Astrocyte of the cerebellum (primary cell): ENCODE data around the gene P2RX1.

Experiments
- DNase-seq: peaks from one replicate; pipeline ENCODE4 v3.0.0-alpha.2; 2011; ENCODE audit warnings: low read depth
- H3K4me3 ChIP-seq: 2 replicates; pipeline ENCODE4 v1.5.1; 2011; ENCODE audit warnings: mild to moderate bottlenecking, low read depth, low read length, moderate library complexity
- in situ Hi-C: cut with HindIII; loops from 2 replicates; pipeline ENCODE4 v1.10.0; 2017; ENCODE audit warnings: low sequenced_read_pairs
- TF ChIP-seq, protein P1 (sequence below): IDR thresholded peaks from 2 replicates; pipeline ENCODE4 v1.5.1; 2012; ENCODE audit warnings: low read length, low read depth, moderate library complexity, mild to moderate bottlenecking; ENCODE audit errors: missing control alignments

P2RX1 gene

DNA sequence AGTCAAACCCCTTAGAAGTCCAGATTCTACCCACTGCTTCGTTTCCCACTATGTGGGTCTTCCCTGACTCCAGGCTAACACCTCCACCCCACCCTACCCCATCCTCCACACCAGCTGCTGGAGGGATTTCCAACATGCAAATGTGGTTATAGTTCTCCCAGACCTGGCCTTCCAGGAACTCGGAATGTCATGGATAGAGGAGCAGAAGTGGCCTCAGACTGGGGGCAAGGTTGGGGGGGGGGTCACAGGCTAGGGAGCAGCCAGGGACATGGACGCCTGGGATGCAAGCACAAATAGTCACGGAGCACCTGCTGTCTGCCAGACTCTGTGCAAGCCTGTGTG is 25.4 kb downstream of the P2RX1 start:
- in situ Hi-C loops: no loop called here
- DNase-seq: no peak
- H3K4me3 ChIP-seq: no peak overlapping the region

DNA sequence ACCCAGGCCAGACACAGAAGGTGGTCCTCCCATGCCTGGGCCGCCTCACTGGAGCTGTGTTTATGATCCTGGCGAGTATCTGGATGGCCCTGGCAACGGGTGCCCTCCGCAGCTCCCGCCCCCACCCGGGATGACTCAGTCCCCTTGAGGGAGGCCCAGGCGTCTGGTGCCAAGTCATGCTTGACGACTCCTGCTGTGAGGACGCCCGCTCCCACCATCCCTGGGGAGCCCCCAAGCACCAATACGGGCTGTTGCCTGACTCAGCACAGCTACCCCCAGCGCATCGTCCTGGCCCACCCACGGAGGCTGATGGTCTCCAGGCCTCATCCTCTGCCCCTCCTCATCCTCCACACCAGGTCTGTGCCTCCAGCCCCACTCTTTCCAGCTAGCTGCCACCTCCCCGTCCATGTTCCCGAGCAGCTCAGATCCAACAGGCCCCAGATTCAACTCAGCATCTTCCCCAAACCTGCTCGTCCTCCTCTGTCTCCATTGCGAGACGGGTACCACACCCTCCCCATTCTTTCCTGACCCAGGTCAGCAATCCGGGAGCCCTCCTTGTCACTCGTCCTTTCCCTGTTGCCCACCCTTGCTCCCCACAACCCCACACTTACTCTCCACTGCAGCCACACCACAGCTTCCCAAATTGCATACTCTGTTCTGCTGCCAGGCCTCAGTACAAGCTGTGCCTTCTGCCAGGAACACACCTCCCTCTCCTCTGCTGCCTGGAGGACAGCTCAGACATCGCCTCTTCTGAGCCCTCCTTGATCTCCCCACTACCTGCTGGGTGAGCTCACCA is 26.0 kb downstream of the P2RX1 start:
- no peak overlapping the region for H3K4me3 ChIP-seq
- TF ChIP-seq, protein P1, sequence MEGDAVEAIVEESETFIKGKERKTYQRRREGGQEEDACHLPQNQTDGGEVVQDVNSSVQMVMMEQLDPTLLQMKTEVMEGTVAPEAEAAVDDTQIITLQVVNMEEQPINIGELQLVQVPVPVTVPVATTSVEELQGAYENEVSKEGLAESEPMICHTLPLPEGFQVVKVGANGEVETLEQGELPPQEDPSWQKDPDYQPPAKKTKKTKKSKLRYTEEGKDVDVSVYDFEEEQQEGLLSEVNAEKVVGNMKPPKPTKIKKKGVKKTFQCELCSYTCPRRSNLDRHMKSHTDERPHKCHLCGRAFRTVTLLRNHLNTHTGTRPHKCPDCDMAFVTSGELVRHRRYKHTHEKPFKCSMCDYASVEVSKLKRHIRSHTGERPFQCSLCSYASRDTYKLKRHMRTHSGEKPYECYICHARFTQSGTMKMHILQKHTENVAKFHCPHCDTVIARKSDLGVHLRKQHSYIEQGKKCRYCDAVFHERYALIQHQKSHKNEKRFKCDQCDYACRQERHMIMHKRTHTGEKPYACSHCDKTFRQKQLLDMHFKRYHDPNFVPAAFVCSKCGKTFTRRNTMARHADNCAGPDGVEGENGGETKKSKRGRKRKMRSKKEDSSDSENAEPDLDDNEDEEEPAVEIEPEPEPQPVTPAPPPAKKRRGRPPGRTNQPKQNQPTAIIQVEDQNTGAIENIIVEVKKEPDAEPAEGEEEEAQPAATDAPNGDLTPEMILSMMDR: no peak
- DNase-seq: peak; percentile 38
- in situ Hi-C loops: no loop called here

More for the DNA sequence above, 25.4 kb downstream of the P2RX1 start:
- TF ChIP-seq, protein P1: no peak

GRCh38 chr17:3889325-3890012 is 26.8 kb downstream of the P2RX1 start:
- DNase-seq: no peak
- in situ Hi-C loops: no loop called here
- H3K4me3 ChIP-seq: no peak overlapping the region
- TF ChIP-seq, protein P1: no peak

GRCh38 chr17:3888343-3889171 is 27.7 kb downstream of the P2RX1 start:
- H3K4me3 ChIP-seq: no peak overlapping the region
- TF ChIP-seq, protein P1: no peak
- DNase-seq: peak; percentile 60
- in situ Hi-C loops: no loop called here

GRCh38 chr17:3887804-3888203 is 28.5 kb downstream of the P2RX1 start:
- no peak for DNase-seq
- H3K4me3 ChIP-seq: no peak overlapping the region
- TF ChIP-seq, protein P1: no peak
- in situ Hi-C loops: no loop called here

DNA sequence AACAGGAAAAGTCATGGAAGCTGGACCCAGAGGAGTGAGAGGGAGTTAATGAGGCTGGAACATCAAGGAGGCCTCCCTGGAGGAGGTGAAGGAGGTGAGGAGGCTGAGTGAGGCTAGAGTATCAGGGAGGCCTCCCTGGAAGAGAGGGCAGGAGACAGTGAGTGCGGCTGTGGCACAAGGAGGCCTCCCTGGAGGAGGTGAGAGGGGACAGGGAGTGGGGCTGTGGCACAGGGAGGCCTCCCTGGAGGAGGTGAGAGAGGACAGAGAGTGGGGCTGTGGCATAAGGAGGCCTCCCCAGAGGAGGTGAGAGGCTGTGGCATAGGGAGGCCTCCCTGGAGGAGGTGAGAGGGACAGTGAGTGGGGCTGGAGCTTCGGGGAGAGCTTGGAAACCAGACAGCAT is 28.9 kb downstream of the P2RX1 start:
- in situ Hi-C loops: no loop called here
- H3K4me3 ChIP-seq: no peak overlapping the region
- DNase-seq: no peak
- TF ChIP-seq, protein P1: no peak
